Endothelial cell of hepatic sinusoid (primary cell): ENCODE results near the gene AAMP.

Experiments used
- in situ Hi-C: cut with HindIII; loops from 2 replicates; pipeline ENCODE4 v1.10.0; 2017; ENCODE audit warnings: low sequenced_read_pairs

AAMP gene

GRCh38 chr2:218260742-218261422 is 9.1 kb downstream of the AAMP start, which contains the start of gene GPBAR1:
Gene GPBAR1 (plus strand): TSS chr2:218261015. CDS start chr2:218262725, 1,710 bp downstream.
- in situ Hi-C loops = no loop called here

- in situ Hi-C loops = no loop called here
These were observed 9.8 kb downstream of the AAMP start for GRCh38 chr2:218260166-218260565.

GRCh38 chr2:218259099-218259961 is 10.6 kb downstream of the AAMP start:
- in situ Hi-C loops = no loop called here

GRCh38 chr2:218257390-218257981 is 12.5 kb downstream of the AAMP start:
- in situ Hi-C loops = no loop called here

GRCh38 chr2:218256612-218257350 is 13.2 kb downstream of the AAMP start:
- in situ Hi-C loops = no loop called here

GRCh38 chr2:218255446-218255845 is 14.5 kb downstream of the AAMP start:
- in situ Hi-C loops = no loop called here

GRCh38 chr2:218253232-218253625 is 16.7 kb downstream of the AAMP start:
- in situ Hi-C loops = no loop called here

DNA sequence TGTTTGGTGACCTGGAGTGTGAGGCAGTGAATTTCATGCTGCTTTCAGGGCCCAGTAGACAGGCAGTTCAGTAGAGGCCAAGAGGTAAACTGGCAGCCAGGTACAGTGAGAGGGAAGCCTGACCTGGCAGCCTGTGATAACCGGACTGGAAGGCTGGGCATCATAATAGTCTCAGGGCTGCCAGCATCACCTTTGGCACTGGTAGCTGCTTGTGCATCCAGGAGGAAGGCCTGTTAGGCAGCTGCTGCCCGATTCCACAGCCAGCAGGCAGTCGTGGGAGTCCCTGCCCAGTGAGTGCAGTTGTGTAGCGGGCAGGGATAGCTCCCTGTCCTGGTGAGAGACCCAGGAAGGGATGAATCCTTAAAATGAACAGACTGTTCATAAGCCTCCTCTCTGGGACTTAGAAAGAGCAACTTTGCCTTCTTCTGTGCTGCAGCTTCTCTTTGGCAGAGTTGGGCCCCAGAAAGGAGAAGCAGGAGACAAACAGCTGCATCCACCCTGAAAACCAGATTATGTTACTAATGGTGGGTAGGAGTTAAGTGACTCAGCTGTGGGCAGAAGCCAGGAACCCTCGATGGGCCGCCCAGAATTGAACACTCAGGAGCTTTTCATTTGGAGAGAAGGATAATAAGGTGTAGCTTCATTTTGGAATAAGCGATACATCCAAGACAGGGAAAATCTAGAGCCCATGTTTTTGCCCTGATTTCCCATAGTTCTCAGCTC is 17.3 kb downstream of the AAMP start:
- in situ Hi-C loops = no loop called here

DNA sequence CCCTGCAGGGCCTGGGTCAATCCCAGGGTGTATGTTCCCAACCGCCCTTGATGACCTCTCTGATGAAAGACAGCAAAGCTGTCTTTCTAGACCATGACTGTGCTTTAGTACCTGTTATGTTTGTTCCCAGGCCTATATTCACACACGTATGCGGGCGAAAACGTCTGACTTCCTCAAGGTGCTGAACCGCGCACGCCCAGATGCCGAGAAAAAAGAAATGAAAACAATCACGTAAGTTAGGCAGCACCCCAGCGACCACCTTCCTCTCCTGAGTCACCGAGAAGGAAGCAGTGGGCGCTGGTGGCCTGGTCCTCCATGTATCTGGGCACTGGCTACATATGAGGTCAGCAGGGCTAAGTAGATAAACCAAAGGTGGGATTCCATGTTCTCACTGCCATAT is 20.2 kb downstream of the AAMP start:
- in situ Hi-C loops = no loop called here

DNA sequence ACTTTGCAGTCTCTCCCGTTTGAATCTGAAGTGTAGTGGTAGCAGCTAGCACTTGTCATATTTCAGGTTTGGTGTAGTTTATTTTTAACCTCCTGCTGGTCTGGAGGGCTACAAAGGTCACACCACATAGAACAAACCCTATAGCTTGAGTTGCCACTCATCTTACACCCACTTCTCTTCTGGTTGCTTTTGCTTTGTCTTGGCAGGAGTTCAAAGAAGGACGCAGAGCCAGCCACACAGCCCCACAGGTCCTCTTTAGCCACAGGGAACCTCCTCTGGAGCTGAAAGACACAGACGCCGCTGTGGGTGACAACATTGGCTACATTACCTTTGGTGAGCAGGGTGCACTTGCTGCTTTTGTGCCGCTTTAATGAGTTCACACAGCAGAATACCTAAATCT is 24.7 kb downstream of the AAMP start:
- in situ Hi-C loops = no loop called here

DNA sequence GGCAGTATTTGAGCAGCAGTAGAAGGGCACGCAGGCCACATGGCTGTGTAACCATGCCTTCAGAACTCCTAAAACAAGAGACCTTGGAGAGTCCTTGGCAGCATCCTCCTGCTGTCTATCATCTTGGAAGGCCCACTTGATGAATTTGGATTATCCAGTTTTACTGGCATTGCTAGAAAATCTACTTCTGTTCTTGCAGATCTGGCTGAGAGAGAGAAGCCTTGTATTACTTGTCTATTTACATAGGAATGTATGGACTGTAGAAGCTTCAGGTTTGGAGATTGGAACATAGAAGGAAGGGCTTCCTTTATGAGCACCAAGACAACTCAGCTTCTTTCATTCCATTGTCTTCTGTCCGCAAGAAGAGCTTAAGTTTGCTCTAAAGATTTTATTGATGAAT is 25.3 kb downstream of the AAMP start:
- in situ Hi-C loops = no loop called here

GRCh38 chr2:218244204-218244603 is 25.7 kb downstream of the AAMP start:
- in situ Hi-C loops = no loop called here

DNA sequence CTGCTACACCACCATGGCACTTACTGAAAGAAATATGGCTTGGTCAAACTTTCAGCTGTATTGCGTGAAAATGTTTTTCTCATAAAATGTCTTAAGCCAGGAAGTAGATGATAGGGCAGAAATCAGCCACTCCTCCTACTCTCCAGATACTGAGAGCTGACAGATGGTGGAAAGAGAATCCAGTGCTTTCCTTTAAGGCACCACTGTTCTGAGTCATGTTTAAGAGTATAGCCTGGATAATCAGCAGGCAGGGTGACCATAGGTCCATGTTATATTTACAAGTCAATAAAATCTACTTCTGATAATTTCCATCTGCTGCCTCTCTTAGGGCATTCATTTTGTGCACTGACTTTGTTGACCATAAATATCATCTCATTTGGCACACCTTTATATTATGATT is 31.1 kb downstream of the AAMP start:
- in situ Hi-C loops = no loop called here

DNA sequence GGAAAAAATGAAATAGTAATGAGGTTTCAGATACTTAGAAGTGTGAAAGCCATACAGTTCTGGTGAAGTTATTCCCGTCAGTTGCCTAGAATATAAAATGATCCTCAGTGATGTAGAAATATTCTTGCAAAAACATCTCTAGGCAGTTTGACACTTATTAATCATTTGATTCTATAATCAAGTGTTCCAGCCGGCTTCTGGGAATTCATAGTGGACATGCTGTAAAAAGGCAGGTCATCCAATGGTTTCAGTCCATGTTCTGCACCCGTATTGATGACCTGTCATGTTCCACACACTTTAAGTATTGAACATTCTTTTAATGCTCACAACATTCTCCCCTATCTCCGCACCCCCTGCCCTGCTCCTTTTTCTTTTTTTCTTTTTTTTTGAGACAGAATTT is 33.1 kb downstream of the AAMP start:
- in situ Hi-C loops = no loop called here

GRCh38 chr2:218235017-218235416 is 34.9 kb downstream of the AAMP start:
- in situ Hi-C loops = no loop called here

GRCh38 chr2:218234521-218234920 is 35.4 kb downstream of the AAMP start:
- in situ Hi-C loops = no loop called here

- in situ Hi-C loops = no loop called here
These were observed 36.4 kb downstream of the AAMP start for GRCh38 chr2:218233543-218233942.

GRCh38 chr2:218230882-218231281 is 39.1 kb downstream of the AAMP start:
- in situ Hi-C loops = no loop called here

GRCh38 chr2:218229851-218230250 is 40.1 kb downstream of the AAMP start:
- in situ Hi-C loops = no loop called here

DNA sequence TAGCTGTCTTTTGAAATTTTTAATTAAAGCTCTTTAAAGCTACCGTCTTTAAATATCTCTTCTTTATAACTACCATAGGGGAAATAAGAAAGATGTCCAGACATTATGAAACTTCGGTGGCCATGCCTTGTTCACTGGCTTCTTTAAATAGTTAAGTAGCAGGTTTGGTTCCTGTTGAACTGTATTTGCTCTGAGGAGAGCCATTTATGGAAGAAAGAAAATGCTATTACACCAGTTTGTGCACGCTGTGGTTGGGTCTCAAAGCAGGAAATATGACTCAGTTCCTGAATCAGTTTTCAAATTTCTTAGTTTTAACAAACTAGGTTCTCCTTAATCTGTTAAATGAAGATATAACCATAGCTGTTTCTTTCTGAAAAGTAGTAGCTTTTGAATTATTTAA is 40.7 kb downstream of the AAMP start:
- in situ Hi-C loops = no loop called here
